HL-60 (cell line): ENCODE data around the gene PA2G4.

Experiments used
- CTCF ChIP-seq: IDR thresholded peaks from one replicate; pipeline ENCODE4 v1.5.1; 2011; ENCODE audit warnings: low read length, control low read depth, inconsistent platforms; ENCODE audit not compliant: insufficient read depth
- POLR2AphosphoS5 ChIP-seq: IDR thresholded peaks from 2 replicates; pipeline ENCODE4 v1.6.1; 2012; ENCODE audit warnings: low read depth
- REST ChIP-seq: IDR thresholded peaks from 2 replicates; pipeline ENCODE4 v1.6.1; 2012; ENCODE audit warnings: low read depth; ENCODE audit not compliant: insufficient replicate concordance
- SPI1 ChIP-seq: IDR thresholded peaks from 2 replicates; pipeline ENCODE4 v1.6.1; 2012; ENCODE audit warnings: low read depth, mild to moderate bottlenecking, borderline replicate concordance

GRCh38 chr12:56153678-56154065 is 49.3 kb downstream of the PA2G4 start:
- no peak for TF ChIP-seq CTCF
- TF ChIP-seq POLR2AphosphoS5 = no peak
- no peak for TF ChIP-seq REST
- TF ChIP-seq SPI1 = no peak
